ENCODE data around the gene DNER.

The DNER gene

DNA sequence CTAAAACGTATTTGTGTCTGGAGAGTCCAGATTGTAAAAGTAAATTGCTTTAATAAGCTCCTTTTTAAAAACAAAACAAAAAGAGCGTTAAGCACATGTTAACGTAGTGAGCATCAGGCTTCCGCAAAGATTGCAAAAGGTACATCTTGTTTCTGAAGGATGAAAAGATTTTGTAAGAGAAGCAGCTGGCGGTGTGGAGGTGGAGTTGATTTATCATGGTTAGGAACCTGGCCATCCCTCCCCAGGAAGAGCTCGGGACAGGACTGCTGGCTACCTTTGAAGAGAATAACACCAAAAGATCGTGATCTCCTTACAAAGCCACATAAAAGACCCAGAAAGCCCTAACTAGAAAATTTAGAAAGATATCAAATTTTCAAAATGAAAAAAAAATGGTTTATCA, 132.2 kb downstream of the DNER start:
- Histone ChIP-seq H3K9me3 (replicated peaks; ENCODE audit: low read length) (no peaks in the 10 kb centered on the region), H3K4me3 (ENCODE audit: low read length) (no peak overlapping the region), H3K4me1 (ENCODE audit: control insufficient read depth, insufficient read depth, low read length) (peaks cover 11% of the 10 kb centered on the region), H3K27me3 (ENCODE audit: control insufficient read depth, insufficient read depth, low read length) (no peaks in the 10 kb centered on the region), H3K4me2 (ENCODE audit: low read length) (no peak overlapping the region), H3K36me3 (ENCODE audit: insufficient read depth, low read length) (peaks cover 4% of the 10 kb centered on the region), H3K9ac (ENCODE audit: low read depth, low read length) (no peak overlapping the region)

DNA sequence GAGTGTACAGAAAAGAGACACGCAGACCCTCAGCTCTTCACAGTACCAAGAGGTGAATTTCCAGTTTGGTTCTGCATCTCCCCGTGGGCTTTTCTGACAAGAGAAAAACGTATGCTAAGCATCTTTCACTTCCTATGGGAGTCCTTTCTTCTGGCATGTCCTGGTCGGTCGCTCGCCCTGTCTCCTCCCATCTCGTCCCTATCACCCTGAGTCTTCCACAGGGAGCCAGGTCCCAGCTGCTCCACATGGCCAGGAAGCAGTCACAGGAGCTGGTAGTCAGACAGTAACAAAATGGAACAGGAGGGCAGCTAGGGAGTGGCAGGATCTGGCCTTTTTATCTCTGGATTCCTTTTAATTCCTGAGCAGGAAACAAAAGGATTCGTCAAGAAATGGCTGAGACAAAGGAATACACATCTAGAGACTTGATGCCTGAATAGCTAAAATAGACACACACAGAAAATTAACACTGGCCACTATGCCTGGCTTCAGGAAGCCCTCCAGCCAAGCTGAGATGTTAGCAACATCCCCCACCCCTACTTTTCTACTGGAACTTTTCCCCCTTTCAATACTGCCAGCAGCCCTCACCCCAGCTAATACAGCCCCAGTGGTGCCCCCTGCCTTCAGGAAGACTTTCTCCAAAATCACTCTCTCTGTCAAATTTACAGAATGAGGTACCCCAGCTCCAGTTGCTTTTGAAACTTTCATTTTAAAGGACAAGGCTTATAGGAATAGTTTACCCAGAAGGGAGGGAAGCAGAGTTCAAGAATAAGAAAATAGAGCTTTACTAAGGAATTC, 136.1 kb downstream of the DNER start:
- H3K36me3 ChIP-seq (ENCODE audit: insufficient read depth, low read length): peaks cover 4% of the 10 kb centered on the region
- no peaks in the 10 kb centered on the region for H3K9me3 ChIP-seq (replicated peaks; ENCODE audit: low read length)
- H3K4me1 ChIP-seq (ENCODE audit: control insufficient read depth, insufficient read depth, low read length): no peaks in the 10 kb centered on the region
- H3K9ac ChIP-seq (ENCODE audit: low read depth, low read length): no peak overlapping the region
- H3K4me3 ChIP-seq (ENCODE audit: low read length): no peak overlapping the region
- H3K27me3 ChIP-seq (ENCODE audit: control insufficient read depth, insufficient read depth, low read length): no peaks in the 10 kb centered on the region
- H3K4me2 ChIP-seq (ENCODE audit: low read length): no peak overlapping the region

DNA sequence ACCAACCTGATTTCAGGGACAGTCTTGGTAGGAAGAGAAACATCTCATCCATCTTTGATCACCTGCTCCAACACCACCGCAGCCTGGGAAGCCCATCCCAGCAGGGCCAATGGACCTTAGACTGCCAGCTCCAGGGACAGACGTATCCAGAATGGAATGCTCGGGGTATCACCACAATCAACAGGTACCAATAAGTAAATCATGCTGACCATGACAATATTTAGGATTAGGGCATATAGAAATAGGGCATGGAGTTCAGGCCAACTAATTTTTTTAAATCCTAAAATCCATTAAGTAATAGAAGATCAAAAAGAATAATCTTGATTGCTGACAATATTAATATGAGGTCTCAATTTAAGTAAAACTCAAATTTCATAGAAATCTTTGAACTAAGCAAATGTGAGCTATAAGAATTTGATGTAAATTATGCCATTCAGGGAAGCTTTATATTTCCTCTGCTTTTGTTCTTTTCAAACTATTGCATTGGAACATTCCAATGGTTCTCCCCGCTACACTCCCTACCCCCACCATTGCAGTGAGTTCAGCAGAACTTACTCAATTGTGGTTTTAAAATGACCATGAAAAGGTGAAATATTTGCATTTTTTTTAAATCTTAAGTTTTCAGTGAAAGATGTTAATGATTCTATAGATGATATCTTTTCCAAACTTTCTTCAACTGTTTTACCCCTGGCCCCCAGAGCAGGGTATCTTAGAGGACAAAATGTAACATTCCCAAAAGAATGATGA, 138.6 kb downstream of the DNER start:
- no peaks in the 10 kb centered on the region for H3K4me1 ChIP-seq (ENCODE audit: control insufficient read depth, insufficient read depth, low read length)
- H3K27me3 ChIP-seq (ENCODE audit: control insufficient read depth, insufficient read depth, low read length): no peaks in the 10 kb centered on the region
- peaks cover 4% of the 10 kb centered on the region for H3K36me3 ChIP-seq (ENCODE audit: insufficient read depth, low read length)
- no peak overlapping the region for H3K9ac ChIP-seq (ENCODE audit: low read depth, low read length)
- no peak overlapping the region for H3K4me2 ChIP-seq (ENCODE audit: low read length)
- H3K9me3 ChIP-seq (replicated peaks; ENCODE audit: low read length): no peaks in the 10 kb centered on the region
- no peak overlapping the region for H3K4me3 ChIP-seq (ENCODE audit: low read length)

DNA sequence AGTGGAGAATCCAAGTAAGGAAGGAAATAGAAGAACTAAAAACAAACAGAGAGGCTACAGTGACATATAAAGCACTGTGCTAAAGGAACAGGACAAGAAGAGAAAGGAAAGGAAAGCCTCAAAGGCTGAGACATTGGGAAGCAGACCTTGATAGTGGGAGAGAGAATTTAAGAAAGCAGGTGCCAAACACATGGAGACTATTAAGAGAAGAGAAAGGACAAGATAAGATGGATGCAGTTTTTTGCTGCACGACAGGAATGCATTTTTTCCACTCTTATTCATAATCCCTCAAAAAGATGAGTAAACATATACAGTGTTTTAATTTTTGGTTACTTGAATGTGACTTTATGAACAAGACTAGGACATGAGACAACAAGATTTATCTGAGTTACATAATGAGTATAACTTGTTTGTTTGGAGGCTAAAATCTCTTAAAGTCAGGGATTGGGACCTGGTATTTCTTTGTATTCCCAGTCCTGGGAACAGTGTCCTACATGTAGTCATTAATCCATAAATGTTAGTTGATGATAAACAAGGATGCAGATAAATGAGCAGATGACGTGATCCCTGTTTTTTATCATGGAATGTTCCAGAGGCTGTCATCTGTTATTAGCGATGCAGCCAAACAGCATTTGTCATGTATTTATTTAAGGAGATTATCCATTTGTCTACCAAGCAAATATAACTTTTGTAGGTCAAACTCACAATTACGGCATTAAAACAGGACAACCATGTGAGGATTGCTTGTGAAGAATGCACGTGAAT, 141.7 kb downstream of the DNER start:
- no peaks in the 10 kb centered on the region for H3K36me3 ChIP-seq (ENCODE audit: insufficient read depth, low read length)
- H3K4me2 ChIP-seq (ENCODE audit: low read length): no peak overlapping the region
- no peaks in the 10 kb centered on the region for H3K4me1 ChIP-seq (ENCODE audit: control insufficient read depth, insufficient read depth, low read length)
- no peaks in the 10 kb centered on the region for H3K9me3 ChIP-seq (replicated peaks; ENCODE audit: low read length)
- no peak overlapping the region for H3K9ac ChIP-seq (ENCODE audit: low read depth, low read length)
- H3K4me3 ChIP-seq (ENCODE audit: low read length): no peak overlapping the region
- H3K27me3 ChIP-seq (ENCODE audit: control insufficient read depth, insufficient read depth, low read length): no peaks in the 10 kb centered on the region

DNA sequence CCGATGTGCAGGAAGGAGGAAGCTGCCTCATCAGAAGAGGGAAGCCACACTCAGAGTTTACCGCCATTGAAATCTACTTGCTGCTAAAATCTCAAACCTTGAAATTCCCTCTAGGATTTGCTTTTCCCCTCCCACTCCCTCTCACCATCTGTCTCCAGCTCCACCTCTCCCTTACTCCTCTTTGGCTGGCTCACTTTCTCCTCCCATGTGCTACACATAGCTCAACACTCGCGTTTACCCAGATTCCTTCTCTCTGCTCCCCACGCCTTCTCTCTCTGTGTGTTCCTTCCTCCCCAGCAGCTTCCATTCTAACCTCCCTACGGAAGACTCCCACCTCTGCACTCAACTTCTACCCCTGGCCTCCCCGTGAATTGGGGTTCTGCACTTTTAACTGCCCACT, 143.1 kb downstream of the DNER start:
- H3K36me3 ChIP-seq (ENCODE audit: insufficient read depth, low read length): no peaks in the 10 kb centered on the region
- H3K4me1 ChIP-seq (ENCODE audit: control insufficient read depth, insufficient read depth, low read length): no peaks in the 10 kb centered on the region
- H3K9ac ChIP-seq (ENCODE audit: low read depth, low read length): no peak overlapping the region
- no peaks in the 10 kb centered on the region for H3K27me3 ChIP-seq (ENCODE audit: control insufficient read depth, insufficient read depth, low read length)
- H3K9me3 ChIP-seq (replicated peaks; ENCODE audit: low read length): no peaks in the 10 kb centered on the region
- H3K4me2 ChIP-seq (ENCODE audit: low read length): no peak overlapping the region
- no peak overlapping the region for H3K4me3 ChIP-seq (ENCODE audit: low read length)

DNA sequence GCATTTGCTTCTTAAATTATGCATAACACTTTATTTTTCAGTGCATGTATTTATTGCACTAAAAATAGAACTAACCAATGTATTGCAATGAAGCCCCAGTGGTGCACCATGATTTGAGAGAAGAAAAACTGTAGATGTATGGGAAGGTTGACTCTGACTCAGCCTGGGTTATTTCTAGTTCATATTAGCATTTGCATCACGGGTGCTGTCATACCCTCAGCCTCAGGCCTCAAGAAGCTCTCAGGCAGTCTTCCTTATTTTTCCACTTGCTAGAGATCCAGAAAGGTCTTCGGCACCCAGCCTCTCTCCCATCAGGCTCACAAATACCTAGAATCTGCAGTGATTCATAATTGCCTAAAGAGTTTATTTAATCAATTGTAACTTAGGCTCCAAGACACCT, 148.0 kb downstream of the DNER start:
- H3K9me3 ChIP-seq (replicated peaks; ENCODE audit: low read length): no peaks in the 10 kb centered on the region
- no peak overlapping the region for H3K9ac ChIP-seq (ENCODE audit: low read depth, low read length)
- H3K4me2 ChIP-seq (ENCODE audit: low read length): no peak overlapping the region
- no peaks in the 10 kb centered on the region for H3K36me3 ChIP-seq (ENCODE audit: insufficient read depth, low read length)
- H3K4me3 ChIP-seq (ENCODE audit: low read length): no peak overlapping the region
- no peaks in the 10 kb centered on the region for H3K27me3 ChIP-seq (ENCODE audit: control insufficient read depth, insufficient read depth, low read length)
- H3K4me1 ChIP-seq (ENCODE audit: control insufficient read depth, insufficient read depth, low read length): no peaks in the 10 kb centered on the region

DNA sequence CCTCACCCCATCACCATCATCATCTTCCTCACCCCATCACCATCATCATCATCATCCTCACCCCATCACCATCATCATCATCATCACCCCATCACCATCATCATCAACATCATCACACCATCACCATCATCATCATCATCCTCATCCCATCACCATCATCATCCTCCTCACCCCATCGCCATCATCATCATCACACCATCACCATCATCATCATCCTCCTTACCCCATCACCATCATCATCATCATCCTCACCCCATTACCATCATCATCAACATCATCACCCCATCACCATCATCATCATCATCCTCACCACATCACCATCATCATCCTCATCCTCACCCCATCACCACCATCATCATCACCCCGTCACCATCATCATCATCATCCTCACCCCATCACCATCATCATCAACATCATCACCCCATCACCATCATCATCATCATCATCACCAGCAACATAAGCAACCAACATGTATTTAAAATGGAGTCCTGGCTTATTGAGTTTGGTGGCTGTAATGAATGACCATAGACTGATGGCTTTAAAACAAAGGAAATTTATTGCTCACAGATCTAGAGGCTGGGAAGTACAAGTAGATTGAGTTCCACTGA, 150.0 kb downstream of the DNER start:
- H3K36me3 ChIP-seq (ENCODE audit: insufficient read depth, low read length): no peaks in the 10 kb centered on the region
- H3K9ac ChIP-seq (ENCODE audit: low read depth, low read length): no peak overlapping the region
- no peak overlapping the region for H3K4me2 ChIP-seq (ENCODE audit: low read length)

DNA sequence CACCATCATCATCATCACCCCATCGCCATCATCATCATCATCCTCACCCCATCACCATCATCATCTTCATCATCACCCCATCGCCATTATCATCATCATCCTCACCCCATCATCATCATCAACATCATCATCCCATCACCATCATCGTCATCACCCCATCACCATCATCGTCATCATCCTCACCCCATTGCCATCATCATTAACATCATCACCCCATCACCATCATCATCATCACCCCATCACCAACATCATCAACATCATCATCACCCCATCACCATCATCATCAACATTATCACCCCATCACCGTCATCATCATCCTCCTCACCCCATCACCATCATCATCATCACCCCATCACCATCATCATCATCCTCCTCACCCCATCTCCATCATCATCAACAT, 151.0 kb downstream of the DNER start:
- Histone ChIP-seq H3K4me3 (ENCODE audit: low read length) (no peak overlapping the region), H3K27me3 (ENCODE audit: control insufficient read depth, insufficient read depth, low read length) (no peaks in the 10 kb centered on the region), H3K4me2 (ENCODE audit: low read length) (no peak overlapping the region), H3K9me3 (replicated peaks; ENCODE audit: low read length) (no peaks in the 10 kb centered on the region), H3K9ac (ENCODE audit: low read depth, low read length) (no peak overlapping the region), H3K4me1 (ENCODE audit: control insufficient read depth, insufficient read depth, low read length) (no peaks in the 10 kb centered on the region), H3K36me3 (ENCODE audit: insufficient read depth, low read length) (no peaks in the 10 kb centered on the region)

More for the DNA sequence above, 150.0 kb downstream of the DNER start:
- no peak overlapping the region for H3K4me3 ChIP-seq (ENCODE audit: low read length)
- no peaks in the 10 kb centered on the region for H3K4me1 ChIP-seq (ENCODE audit: control insufficient read depth, insufficient read depth, low read length)
- H3K27me3 ChIP-seq (ENCODE audit: control insufficient read depth, insufficient read depth, low read length): no peaks in the 10 kb centered on the region
- H3K9me3 ChIP-seq (replicated peaks; ENCODE audit: low read length): no peaks in the 10 kb centered on the region

DNA sequence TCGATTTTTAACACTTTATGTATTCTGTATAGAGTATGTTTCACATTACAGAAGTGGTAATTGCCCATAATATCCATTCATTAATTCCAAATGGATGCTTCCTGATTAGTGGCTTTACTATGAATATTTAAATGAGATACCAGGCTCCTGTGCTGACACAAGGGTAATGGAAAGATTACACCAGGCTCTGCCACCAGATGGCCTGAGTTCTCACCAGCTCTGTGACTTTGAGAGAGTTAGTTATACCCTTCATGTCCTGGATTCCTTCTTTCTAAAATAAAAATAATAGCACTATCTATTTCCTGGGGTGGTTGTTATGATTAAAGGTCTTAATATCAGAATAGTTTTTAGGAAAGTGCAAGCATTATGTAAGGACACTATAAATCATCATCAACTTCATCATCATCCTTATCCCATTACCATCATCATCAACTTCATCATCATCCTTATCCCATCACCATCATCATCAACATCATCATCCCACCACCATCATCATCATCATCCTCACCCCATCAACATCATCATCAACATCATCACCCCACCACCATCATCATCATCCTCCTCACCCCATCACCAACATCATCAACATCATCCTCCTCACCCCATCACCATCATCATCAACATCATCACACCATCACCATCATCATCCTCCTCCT, 151.8 kb downstream of the DNER start:
- Histone ChIP-seq H3K27me3 (ENCODE audit: control insufficient read depth, insufficient read depth, low read length) (no peaks in the 10 kb centered on the region), H3K4me1 (ENCODE audit: control insufficient read depth, insufficient read depth, low read length) (no peaks in the 10 kb centered on the region), H3K4me3 (ENCODE audit: low read length) (no peak overlapping the region), H3K36me3 (ENCODE audit: insufficient read depth, low read length) (no peaks in the 10 kb centered on the region), H3K9ac (ENCODE audit: low read depth, low read length) (no peak overlapping the region), H3K9me3 (replicated peaks; ENCODE audit: low read length) (no peaks in the 10 kb centered on the region), H3K4me2 (ENCODE audit: low read length) (no peak overlapping the region)

DNA sequence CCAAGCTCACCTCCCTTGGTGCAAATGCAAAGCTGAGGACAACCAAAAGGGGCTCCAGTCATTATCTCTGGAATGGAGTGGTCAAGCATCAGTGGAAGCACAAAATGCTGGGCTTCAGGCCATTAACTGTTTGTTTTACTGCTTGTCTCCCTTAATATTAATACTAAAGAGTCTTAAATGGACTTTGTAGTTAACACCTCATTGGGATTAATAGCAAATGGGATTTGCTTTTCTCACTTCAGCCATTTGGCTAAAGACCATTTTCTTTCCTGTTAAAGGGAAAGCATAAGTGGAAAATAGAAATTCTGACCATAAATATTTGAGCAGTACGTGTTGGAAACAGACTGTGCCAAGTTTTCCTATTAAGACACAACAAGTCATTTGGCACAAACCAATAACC, 154.4 kb downstream of the DNER start:
- no peaks in the 10 kb centered on the region for H3K36me3 ChIP-seq (ENCODE audit: insufficient read depth, low read length)
- no peak overlapping the region for H3K4me3 ChIP-seq (ENCODE audit: low read length)
- H3K4me1 ChIP-seq (ENCODE audit: control insufficient read depth, insufficient read depth, low read length): no peaks in the 10 kb centered on the region
- no peaks in the 10 kb centered on the region for H3K9me3 ChIP-seq (replicated peaks; ENCODE audit: low read length)
- no peak overlapping the region for H3K9ac ChIP-seq (ENCODE audit: low read depth, low read length)
- H3K27me3 ChIP-seq (ENCODE audit: control insufficient read depth, insufficient read depth, low read length): no peaks in the 10 kb centered on the region
- H3K4me2 ChIP-seq (ENCODE audit: low read length): no peak overlapping the region

DNA sequence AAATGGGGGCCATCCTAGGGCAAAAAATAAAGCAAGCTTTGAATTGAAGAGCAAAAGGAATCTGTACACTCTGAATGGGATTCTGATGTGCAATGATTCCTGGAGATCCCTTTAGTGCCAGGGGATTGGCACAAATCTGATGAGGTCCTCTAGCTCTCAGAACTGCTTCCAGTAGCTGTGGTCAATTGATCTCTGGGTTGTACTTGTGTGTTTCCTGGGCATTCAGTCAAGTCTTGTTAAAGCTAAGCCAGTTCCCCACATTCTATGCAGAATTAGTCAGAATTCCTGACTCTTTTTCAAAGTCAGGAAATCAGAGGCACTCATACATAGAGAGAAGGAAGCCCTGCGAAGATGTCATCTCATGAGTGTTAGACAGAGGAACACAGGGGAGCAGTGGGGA, 161.3 kb downstream of the DNER start:
- Histone ChIP-seq H3K4me2 (ENCODE audit: low read length) (no peak overlapping the region), H3K9me3 (replicated peaks; ENCODE audit: low read length) (no peaks in the 10 kb centered on the region), H3K4me1 (ENCODE audit: control insufficient read depth, insufficient read depth, low read length) (peaks cover 8% of the 10 kb centered on the region), H3K9ac (ENCODE audit: low read depth, low read length) (no peak overlapping the region), H3K36me3 (ENCODE audit: insufficient read depth, low read length) (no peaks in the 10 kb centered on the region), H3K27me3 (ENCODE audit: control insufficient read depth, insufficient read depth, low read length) (no peaks in the 10 kb centered on the region), H3K4me3 (ENCODE audit: low read length) (no peak overlapping the region)
